ENCODE results near the gene PCSK5. TPM values are rescaled to one million over a fixed set of nuclear protein-coding genes. Genes with fewer than 3 reads are reported as not detected.

Gene PCSK5
- total and polyA plus RNA-seq, 2 of the 8 experiments (the other 6 are each of a cell fraction or from before 2014, with no cell fraction given): 5.5 to 10.7 TPM

DNA sequence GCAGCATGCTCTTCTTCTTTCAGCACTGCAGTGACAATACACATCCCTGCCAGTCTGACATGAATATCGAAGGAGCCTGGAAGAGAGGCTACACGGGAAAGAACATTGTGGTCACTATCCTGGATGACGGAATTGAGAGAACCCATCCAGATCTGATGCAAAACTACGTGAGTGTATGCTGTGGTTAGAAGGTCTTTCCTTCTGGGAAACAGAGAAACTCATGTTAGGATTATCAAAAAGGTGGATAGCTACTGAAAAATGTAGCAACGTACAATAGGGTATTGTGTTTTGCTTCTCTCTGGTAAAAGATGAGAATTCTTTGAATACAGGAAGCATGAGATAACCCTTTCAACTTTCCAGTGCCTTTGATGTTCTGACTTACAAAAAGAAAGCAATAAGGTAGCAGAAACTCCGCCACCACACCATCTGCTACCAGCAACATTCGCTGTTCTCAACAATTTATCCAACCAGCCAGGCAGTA lies 133.3 kb downstream of the PCSK5 start (continued):
- TF ChIP-seq BRCA1 (IDR thresholded peaks at IDR 0.05; ENCODE audit: low read depth, low read length) (no peak), EGR1 (IDR thresholded peaks at IDR 0.05; ENCODE audit: borderline replicate concordance, low read depth, low read length) (no peak)
